Nephron (organoid): ENCODE results near the gene ABCB11.
A peak's percentile ranks its signal among the peaks of the same experiment; 100 is the strongest.

Experiments
- H3K27ac Mint-ChIP-seq, 3 experiments: 2 replicates each; pipeline ENCODE4 v1.8.0; 2020; ENCODE audit warnings: mixed read lengths in 3 of 3, mild to moderate bottlenecking in 2 of 3, moderate library complexity in 1 of 3
- H3K27me3 Mint-ChIP-seq: 2 replicates; pipeline ENCODE4 v1.8.0; 2021; ENCODE audit warnings: low read depth, mild to moderate bottlenecking, moderate library complexity, mixed read lengths
- H3K36me3 Mint-ChIP-seq: 2 replicates; pipeline ENCODE4 v1.8.0; 2020; ENCODE audit warnings: low read depth, mixed read lengths
- H3K4me1 Mint-ChIP-seq: 2 replicates; pipeline ENCODE4 v1.8.0; 2020; ENCODE audit warnings: mixed read lengths
- H3K4me3 Mint-ChIP-seq, 3 experiments: 2 replicates each; pipeline ENCODE4 v1.8.0; 2020; ENCODE audit warnings: mild to moderate bottlenecking in 3 of 3, mixed read lengths in 3 of 3, moderate library complexity in 2 of 3
- H3K9me3 Mint-ChIP-seq: 2 replicates; pipeline ENCODE4 v1.8.0; 2020; ENCODE audit warnings: mixed read lengths
- TF ChIP-seq, protein P1 (sequence below), 3 experiments: fragments of 200-600 bp; sonication (generic); IDR thresholded peaks; one replicate each; pipeline ENCODE4 v1.5.0; 2021; ENCODE audit warnings: antibody characterized with exemption in 3 of 3; ENCODE audit not compliant: unreplicated experiment in 3 of 3

Gene ABCB11

DNA sequence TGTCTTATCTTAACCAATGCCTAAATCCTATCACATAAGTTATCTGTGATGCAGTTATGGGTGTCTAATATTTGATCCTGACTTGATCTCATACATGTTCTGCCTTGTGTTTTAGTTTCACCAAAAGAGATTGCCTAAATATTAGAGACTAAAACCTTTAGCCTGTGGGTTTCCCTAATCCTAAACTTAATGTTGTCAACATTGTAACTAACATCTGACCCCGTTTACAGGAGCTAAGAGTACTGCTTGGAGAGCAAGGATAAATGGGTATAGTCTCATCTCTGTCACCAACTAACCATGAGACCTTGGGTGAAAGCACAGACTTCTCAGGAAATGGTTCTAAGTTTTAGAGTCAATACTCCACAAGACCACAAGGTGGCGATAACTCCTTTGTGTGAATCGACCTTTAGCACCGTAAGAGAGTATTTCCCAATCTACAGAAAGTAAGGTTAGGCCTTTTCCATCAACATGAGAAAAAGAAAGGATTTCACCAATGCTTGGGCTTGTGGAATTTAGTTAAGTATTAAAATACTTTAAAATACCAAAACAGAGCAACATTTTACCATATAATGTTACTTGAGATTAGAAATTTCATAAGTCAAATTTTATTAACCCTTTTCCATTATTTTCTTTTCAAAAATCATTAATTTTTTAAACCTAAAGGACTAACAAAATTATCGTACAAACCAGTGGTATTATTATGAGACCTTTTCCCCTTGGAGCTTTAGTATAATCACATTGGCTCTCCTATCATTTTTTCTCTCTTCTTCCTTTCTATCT, 69.5 kb downstream of the ABCB11 start:
- H3K9me3 Mint-ChIP-seq: no peaks in the 10 kb centered on the region
- H3K27me3 Mint-ChIP-seq: peaks cover 4% of the 10 kb centered on the region
- TF ChIP-seq, protein P1, sequence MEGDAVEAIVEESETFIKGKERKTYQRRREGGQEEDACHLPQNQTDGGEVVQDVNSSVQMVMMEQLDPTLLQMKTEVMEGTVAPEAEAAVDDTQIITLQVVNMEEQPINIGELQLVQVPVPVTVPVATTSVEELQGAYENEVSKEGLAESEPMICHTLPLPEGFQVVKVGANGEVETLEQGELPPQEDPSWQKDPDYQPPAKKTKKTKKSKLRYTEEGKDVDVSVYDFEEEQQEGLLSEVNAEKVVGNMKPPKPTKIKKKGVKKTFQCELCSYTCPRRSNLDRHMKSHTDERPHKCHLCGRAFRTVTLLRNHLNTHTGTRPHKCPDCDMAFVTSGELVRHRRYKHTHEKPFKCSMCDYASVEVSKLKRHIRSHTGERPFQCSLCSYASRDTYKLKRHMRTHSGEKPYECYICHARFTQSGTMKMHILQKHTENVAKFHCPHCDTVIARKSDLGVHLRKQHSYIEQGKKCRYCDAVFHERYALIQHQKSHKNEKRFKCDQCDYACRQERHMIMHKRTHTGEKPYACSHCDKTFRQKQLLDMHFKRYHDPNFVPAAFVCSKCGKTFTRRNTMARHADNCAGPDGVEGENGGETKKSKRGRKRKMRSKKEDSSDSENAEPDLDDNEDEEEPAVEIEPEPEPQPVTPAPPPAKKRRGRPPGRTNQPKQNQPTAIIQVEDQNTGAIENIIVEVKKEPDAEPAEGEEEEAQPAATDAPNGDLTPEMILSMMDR (IDR thresholded peaks at IDR 0.05; ENCODE audit: unreplicated experiment in 3 of 3): peak; percentile 65 to 81 (median 67)
- H3K4me3 Mint-ChIP-seq: no peak overlapping the region
- no peaks in the 10 kb centered on the region for H3K4me1 Mint-ChIP-seq
- no peak overlapping the region for H3K27ac Mint-ChIP-seq
- no peaks in the 10 kb centered on the region for H3K36me3 Mint-ChIP-seq

DNA sequence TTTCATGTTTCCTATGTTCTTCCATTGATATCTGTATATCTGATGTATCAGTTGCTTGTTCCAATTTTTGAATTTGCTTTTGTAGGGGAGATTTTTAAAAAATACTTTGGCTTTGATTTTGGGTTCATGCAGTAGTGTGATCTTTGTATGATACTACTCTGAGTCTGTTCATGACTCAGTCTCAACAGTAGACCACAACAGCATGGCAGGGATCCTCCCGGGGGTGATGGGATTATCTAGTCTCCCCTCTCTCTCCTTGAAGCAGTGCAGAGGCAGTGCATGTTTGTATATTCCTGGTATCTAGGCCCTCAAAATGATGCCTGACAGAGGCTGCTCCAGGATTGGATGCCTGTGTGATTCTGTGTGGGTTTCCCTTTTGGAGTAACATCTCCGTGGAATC, 74.7 kb downstream of the ABCB11 start:
- H3K4me3 Mint-ChIP-seq: no peak overlapping the region
- H3K4me1 Mint-ChIP-seq: no peaks in the 10 kb centered on the region
- TF ChIP-seq, protein P1 (IDR thresholded peaks at IDR 0.05; ENCODE audit: unreplicated experiment in 3 of 3): no peak
- H3K27ac Mint-ChIP-seq: no peak overlapping the region
- H3K9me3 Mint-ChIP-seq: peaks cover 33% of the 10 kb centered on the region
- H3K27me3 Mint-ChIP-seq: no peaks in the 10 kb centered on the region
- H3K36me3 Mint-ChIP-seq: peaks cover 4% of the 10 kb centered on the region

DNA sequence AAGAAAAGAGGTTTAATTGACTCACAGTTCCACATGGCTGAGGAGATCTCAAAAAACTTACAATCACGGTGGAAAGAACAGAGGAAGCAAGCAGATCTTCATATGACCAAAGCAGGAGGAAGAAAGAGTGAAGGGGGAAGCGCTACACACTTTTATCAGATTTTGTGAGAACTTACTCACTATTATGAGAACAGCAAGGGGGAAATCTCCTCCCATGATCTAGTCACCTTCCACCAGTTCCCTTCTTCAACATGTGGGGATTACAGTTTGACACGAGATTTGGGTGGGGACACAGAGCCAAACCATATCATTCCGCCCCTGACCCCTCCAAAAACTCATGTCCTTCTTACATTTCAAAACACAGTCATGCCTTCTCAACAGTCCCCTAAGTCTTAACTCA, 75.8 kb downstream of the ABCB11 start:
- H3K9me3 Mint-ChIP-seq: peaks cover 37% of the 10 kb centered on the region
- H3K4me3 Mint-ChIP-seq: no peak overlapping the region
- no peak overlapping the region for H3K27ac Mint-ChIP-seq
- H3K36me3 Mint-ChIP-seq: peaks cover 4% of the 10 kb centered on the region
- TF ChIP-seq, protein P1 (IDR thresholded peaks at IDR 0.05; ENCODE audit: unreplicated experiment in 3 of 3): no peak
- no peaks in the 10 kb centered on the region for H3K4me1 Mint-ChIP-seq
- H3K27me3 Mint-ChIP-seq: no peaks in the 10 kb centered on the region

DNA sequence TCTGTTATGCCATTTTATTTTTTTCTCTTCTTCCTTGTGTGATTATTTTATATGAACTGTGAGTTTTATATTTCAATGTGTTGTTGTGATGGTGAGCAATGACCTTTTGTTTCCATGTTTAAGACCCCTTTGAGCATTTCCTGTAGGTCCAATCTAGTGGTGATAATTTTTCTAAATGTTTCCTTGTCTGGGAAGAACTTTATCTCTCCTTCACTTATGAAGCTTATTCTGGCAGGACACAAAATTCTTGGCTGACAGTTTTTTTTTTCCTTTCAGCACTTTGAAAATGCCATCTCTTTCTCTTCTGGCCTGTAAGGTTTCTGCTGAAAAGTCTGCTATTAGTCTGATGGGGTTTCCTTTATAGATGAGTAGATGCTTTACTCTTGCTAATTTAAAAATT, 76.9 kb downstream of the ABCB11 start:
- Mint-ChIP-seq H3K9me3 (peaks cover 41% of the 10 kb centered on the region), H3K27ac (no peak overlapping the region), H3K27me3 (no peaks in the 10 kb centered on the region), H3K36me3 (peaks cover 4% of the 10 kb centered on the region), H3K4me1 (no peaks in the 10 kb centered on the region), H3K4me3 (no peak overlapping the region)
- TF ChIP-seq, protein P1 (IDR thresholded peaks at IDR 0.05; ENCODE audit: unreplicated experiment in 3 of 3): no peak

DNA sequence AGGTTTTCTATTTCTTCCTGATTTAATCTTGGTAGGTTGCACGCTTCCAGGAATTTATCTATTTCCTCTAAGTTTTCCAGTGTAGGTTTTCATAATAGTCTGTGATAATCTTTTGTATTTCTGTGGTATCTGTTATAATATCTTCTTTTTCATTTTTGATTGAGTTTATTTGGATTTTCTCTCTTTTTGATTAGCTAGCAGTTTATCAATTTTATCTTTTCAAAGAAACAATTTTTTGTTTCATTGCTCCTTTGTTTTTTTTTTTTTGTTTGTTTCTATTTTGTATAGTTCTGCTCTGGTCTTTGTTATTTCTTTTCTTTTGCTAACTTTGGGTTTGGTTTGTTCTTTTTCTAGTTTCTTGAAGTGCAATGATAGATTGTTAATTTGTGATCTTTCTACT, 78.7 kb downstream of the ABCB11 start:
- H3K4me3 Mint-ChIP-seq: no peak overlapping the region
- H3K36me3 Mint-ChIP-seq: peaks cover 4% of the 10 kb centered on the region
- no peak overlapping the region for H3K27ac Mint-ChIP-seq

More for the DNA sequence above, 78.7 kb downstream of the ABCB11 start:
- Mint-ChIP-seq H3K9me3 (peaks cover 41% of the 10 kb centered on the region), H3K27me3 (no peaks in the 10 kb centered on the region), H3K4me1 (no peaks in the 10 kb centered on the region)
- TF ChIP-seq, protein P1 (IDR thresholded peaks at IDR 0.05; ENCODE audit: unreplicated experiment in 3 of 3): no peak
